ENCODE data around the gene CHRDL2.

Gene CHRDL2

DNA sequence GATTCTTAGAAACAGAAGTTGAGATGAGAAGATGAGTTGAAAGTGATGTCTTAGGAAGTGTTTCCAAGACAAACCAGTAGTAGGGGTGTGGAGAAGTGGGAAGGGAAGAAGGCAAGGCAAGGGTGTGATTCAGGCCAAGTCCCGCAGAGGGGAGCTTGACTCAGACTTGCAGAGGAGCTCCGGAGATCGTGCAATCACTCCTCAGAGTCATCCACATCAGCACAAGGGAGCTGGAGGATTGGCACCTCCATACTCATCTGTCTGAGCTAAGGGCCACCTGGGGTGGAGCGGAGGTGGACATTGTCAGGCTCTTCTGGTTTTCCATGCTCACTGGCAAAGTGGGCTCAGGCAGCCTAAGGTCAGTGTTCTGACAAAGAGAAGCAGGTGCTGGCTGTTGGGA, 44.4 kb downstream of the CHRDL2 start:
- no peak overlapping the region for H2BK12ac ChIP-seq (ENCODE audit: low read length)
- peaks cover 2% of the 10 kb centered on the region for H3K9me3 ChIP-seq (ENCODE audit: insufficient read depth, low read depth, low read length)
- H3K4me2 ChIP-seq (ENCODE audit: low read length) = no peak overlapping the region
- H3K18ac ChIP-seq (ENCODE audit: low read length) = no peak overlapping the region
- H3K14ac ChIP-seq (ENCODE audit: low read length) = no peak overlapping the region
- no peak overlapping the region for H4K91ac ChIP-seq (ENCODE audit: low read depth, low read length)
- peaks cover 7% of the 10 kb centered on the region for H3K27me3 ChIP-seq (ENCODE audit: insufficient read depth, low read length)
- no peak overlapping the region for H3K4me3 ChIP-seq (ENCODE audit: low read depth, low read length)
- no peaks in the 10 kb centered on the region for H3K79me2 ChIP-seq (ENCODE audit: control insufficient read depth, insufficient read depth, low read length, poor library complexity)
- no CpG with 5 or more reads among the region's 4 CpGs for WGBS (ENCODE audit: extremely low coverage, insufficient coverage, insufficient read length)
- no peak overlapping the region for H2AK5ac ChIP-seq (ENCODE audit: low read length)
- no peaks in the 10 kb centered on the region for H3K79me1 ChIP-seq (ENCODE audit: low read length)
- H2BK5ac ChIP-seq (ENCODE audit: low read depth, low read length, poor library complexity) = no peak overlapping the region
- H3K36me3 ChIP-seq (ENCODE audit: control insufficient read depth in 1 of 2, insufficient read depth in 2 of 2, low read length in 2 of 2) = no peaks in the 10 kb centered on the region
- no peak overlapping the region for H3K27ac ChIP-seq (ENCODE audit: low read depth, low read length)
- no peak for DNase-seq
- no peak overlapping the region for H3K4ac ChIP-seq (ENCODE audit: low read depth, low read length)
- no peak overlapping the region for H4K12ac ChIP-seq (ENCODE audit: low read depth, low read length)
- H4K8ac ChIP-seq (ENCODE audit: low read depth, low read length) = no peak overlapping the region
- no peak overlapping the region for H3K9ac ChIP-seq (ENCODE audit: low read length)
- H3K23ac ChIP-seq (ENCODE audit: low read length) = no peak overlapping the region
- H2AFZ ChIP-seq (ENCODE audit: insufficient read depth, low read length, poor library complexity) = no peak overlapping the region
- no peak overlapping the region for H2BK120ac ChIP-seq (ENCODE audit: insufficient read depth, low read length, poor library complexity)
- H3K4me1 ChIP-seq (ENCODE audit: control insufficient read depth in 1 of 2, insufficient read depth in 2 of 2, low read length in 2 of 2) = peaks cover 2 to 11% of the 10 kb centered on the region in 2 experiments

DNA sequence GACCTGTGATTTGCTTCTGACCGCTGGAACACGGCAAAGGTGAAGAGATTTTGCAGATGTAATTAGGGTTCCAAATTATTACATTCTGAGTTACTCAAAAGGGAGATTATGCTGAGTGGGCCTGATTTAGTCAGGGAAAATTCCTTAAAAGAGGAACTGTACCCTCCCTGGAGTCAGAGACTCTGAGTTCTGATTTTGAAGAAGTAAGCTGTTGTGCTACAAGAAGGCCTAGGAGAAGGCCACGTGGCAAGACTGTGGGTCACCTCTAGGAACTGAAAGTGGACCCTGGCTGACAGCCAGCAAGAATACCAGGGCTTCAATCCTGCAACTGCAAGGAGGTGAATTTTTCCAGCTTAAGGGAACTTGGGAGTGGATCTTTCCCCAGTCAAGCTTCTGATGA, 45.3 kb downstream of the CHRDL2 start:
- H3K18ac ChIP-seq (ENCODE audit: low read length) = no peak overlapping the region
- H3K4ac ChIP-seq (ENCODE audit: low read depth, low read length) = no peak overlapping the region
- H3K14ac ChIP-seq (ENCODE audit: low read length) = no peak overlapping the region
- H3K4me3 ChIP-seq (ENCODE audit: low read depth, low read length) = no peak overlapping the region
- no peak overlapping the region for H4K8ac ChIP-seq (ENCODE audit: low read depth, low read length)
- peaks cover 2% of the 10 kb centered on the region for H3K9me3 ChIP-seq (ENCODE audit: insufficient read depth, low read depth, low read length)
- no peaks in the 10 kb centered on the region for H3K36me3 ChIP-seq (ENCODE audit: control insufficient read depth in 1 of 2, insufficient read depth in 2 of 2, low read length in 2 of 2)
- H3K4me1 ChIP-seq (ENCODE audit: control insufficient read depth in 1 of 2, insufficient read depth in 2 of 2, low read length in 2 of 2) = peaks cover 2 to 11% of the 10 kb centered on the region in 2 experiments
- no peak overlapping the region for H3K27ac ChIP-seq (ENCODE audit: low read depth, low read length)
- no peak overlapping the region for H2AFZ ChIP-seq (ENCODE audit: insufficient read depth, low read length, poor library complexity)
- no peak overlapping the region for H3K23ac ChIP-seq (ENCODE audit: low read length)
- no peak overlapping the region for H2BK120ac ChIP-seq (ENCODE audit: insufficient read depth, low read length, poor library complexity)
- H3K27me3 ChIP-seq (ENCODE audit: insufficient read depth, low read length) = peaks cover 7% of the 10 kb centered on the region
- no CpG with 5 or more reads among the region's 3 CpGs for WGBS (ENCODE audit: extremely low coverage, insufficient coverage, insufficient read length)
- no peak overlapping the region for H4K12ac ChIP-seq (ENCODE audit: low read depth, low read length)
- H2AK5ac ChIP-seq (ENCODE audit: low read length) = no peak overlapping the region
- H4K91ac ChIP-seq (ENCODE audit: low read depth, low read length) = no peak overlapping the region
- H2BK12ac ChIP-seq (ENCODE audit: low read length) = no peak overlapping the region
- no peak overlapping the region for H3K9ac ChIP-seq (ENCODE audit: low read length)
- H3K79me1 ChIP-seq (ENCODE audit: low read length) = no peaks in the 10 kb centered on the region
- no peaks in the 10 kb centered on the region for H3K79me2 ChIP-seq (ENCODE audit: control insufficient read depth, insufficient read depth, low read length, poor library complexity)
- peak in 1 of 2 donors; percentile 25 for DNase-seq
- no peak overlapping the region for H2BK5ac ChIP-seq (ENCODE audit: low read depth, low read length, poor library complexity)
- no peak overlapping the region for H3K4me2 ChIP-seq (ENCODE audit: low read length)

DNA sequence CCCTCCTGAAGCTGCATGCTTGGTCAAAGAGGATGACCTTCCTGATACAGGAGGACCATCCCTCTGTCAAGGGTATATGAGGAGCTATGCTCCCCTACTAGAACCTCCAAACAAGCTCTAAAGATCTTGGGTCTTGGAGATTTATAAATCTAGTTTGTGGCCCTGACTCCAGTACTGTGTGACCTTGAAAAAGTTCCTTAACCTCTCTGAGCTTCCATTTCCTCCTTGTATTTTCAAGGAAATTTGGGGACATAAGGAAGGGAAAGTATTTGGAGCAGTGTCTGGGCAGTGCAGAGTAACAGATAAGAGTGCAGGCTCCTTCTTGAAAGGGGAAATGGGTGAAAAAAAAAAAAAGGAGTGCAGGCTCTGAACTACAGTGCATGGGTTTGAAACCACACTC, 45.9 kb downstream of the CHRDL2 start:
- Histone ChIP-seq H2AK5ac (ENCODE audit: low read length) (no peak overlapping the region), H4K12ac (ENCODE audit: low read depth, low read length) (no peak overlapping the region), H2BK120ac (ENCODE audit: insufficient read depth, low read length, poor library complexity) (no peak overlapping the region), H2AFZ (ENCODE audit: insufficient read depth, low read length, poor library complexity) (no peak overlapping the region), H3K9me3 (ENCODE audit: insufficient read depth, low read depth, low read length) (peaks cover 2% of the 10 kb centered on the region), H3K9ac (ENCODE audit: low read length) (no peak overlapping the region), H3K4me2 (ENCODE audit: low read length) (no peak overlapping the region), H3K27ac (ENCODE audit: low read depth, low read length) (no peak overlapping the region), H3K23ac (ENCODE audit: low read length) (no peak overlapping the region), H3K4me1 (ENCODE audit: control insufficient read depth in 1 of 2, insufficient read depth in 2 of 2, low read length in 2 of 2) (peaks cover 2 to 11% of the 10 kb centered on the region in 2 experiments), H3K27me3 (ENCODE audit: insufficient read depth, low read length) (peaks cover 7% of the 10 kb centered on the region), H3K4me3 (ENCODE audit: low read depth, low read length) (no peak overlapping the region), H3K14ac (ENCODE audit: low read length) (no peak overlapping the region), H2BK5ac (ENCODE audit: low read depth, low read length, poor library complexity) (no peak overlapping the region), H4K8ac (ENCODE audit: low read depth, low read length) (no peak overlapping the region), H3K4ac (ENCODE audit: low read depth, low read length) (no peak overlapping the region), H4K91ac (ENCODE audit: low read depth, low read length) (no peak overlapping the region), H2BK12ac (ENCODE audit: low read length) (no peak overlapping the region), H3K79me1 (ENCODE audit: low read length) (no peaks in the 10 kb centered on the region), H3K79me2 (ENCODE audit: control insufficient read depth, insufficient read depth, low read length, poor library complexity) (no peaks in the 10 kb centered on the region), H3K18ac (ENCODE audit: low read length) (no peak overlapping the region), H3K36me3 (ENCODE audit: control insufficient read depth in 1 of 2, insufficient read depth in 2 of 2, low read length in 2 of 2) (no peaks in the 10 kb centered on the region)
- no peak for DNase-seq

DNA sequence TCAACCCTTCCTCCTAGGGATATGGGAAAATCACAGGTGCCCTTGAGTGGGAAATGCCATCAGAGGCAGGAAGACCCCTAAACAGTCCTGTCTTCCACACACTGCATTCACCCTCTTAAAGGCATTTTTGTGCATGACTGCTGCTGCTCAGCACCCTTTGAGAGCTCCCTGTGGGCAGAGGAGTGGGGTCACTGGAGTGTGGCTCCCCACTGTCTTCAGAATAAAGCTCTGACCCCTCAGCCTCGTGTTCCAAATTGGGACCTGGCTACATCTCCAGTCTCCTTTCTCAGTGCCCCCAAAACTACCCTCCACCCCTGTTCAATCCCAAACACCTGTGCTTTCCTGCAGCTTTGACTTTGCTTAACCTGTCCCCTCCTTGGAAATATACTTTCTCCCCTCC, 46.6 kb downstream of the CHRDL2 start:
- H3K14ac ChIP-seq (ENCODE audit: low read length) = no peak overlapping the region
- H3K4me1 ChIP-seq (ENCODE audit: control insufficient read depth in 1 of 2, insufficient read depth in 2 of 2, low read length in 2 of 2) = peaks cover 2 to 11% of the 10 kb centered on the region in 2 experiments
- no peak overlapping the region for H3K9ac ChIP-seq (ENCODE audit: low read length)
- no peak overlapping the region for H3K4me3 ChIP-seq (ENCODE audit: low read depth, low read length)
- H3K9me3 ChIP-seq (ENCODE audit: insufficient read depth, low read depth, low read length) = peaks cover 2% of the 10 kb centered on the region
- no peak overlapping the region for H4K91ac ChIP-seq (ENCODE audit: low read depth, low read length)
- no peaks in the 10 kb centered on the region for H3K79me1 ChIP-seq (ENCODE audit: low read length)
- H4K8ac ChIP-seq (ENCODE audit: low read depth, low read length) = no peak overlapping the region
- H3K27ac ChIP-seq (ENCODE audit: low read depth, low read length) = no peak overlapping the region
- H2BK5ac ChIP-seq (ENCODE audit: low read depth, low read length, poor library complexity) = no peak overlapping the region
- H2BK120ac ChIP-seq (ENCODE audit: insufficient read depth, low read length, poor library complexity) = no peak overlapping the region
- H3K4me2 ChIP-seq (ENCODE audit: low read length) = no peak overlapping the region
- no peak overlapping the region for H4K12ac ChIP-seq (ENCODE audit: low read depth, low read length)
- no peaks in the 10 kb centered on the region for H3K36me3 ChIP-seq (ENCODE audit: control insufficient read depth in 1 of 2, insufficient read depth in 2 of 2, low read length in 2 of 2)
- DNase-seq = no peak
- H3K23ac ChIP-seq (ENCODE audit: low read length) = no peak overlapping the region
- H2AFZ ChIP-seq (ENCODE audit: insufficient read depth, low read length, poor library complexity) = no peak overlapping the region
- H3K27me3 ChIP-seq (ENCODE audit: insufficient read depth, low read length) = peaks cover 7% of the 10 kb centered on the region
- WGBS (ENCODE audit: extremely low coverage, insufficient coverage, insufficient read length) = no CpG with 5 or more reads among the region's 1 CpG
- no peaks in the 10 kb centered on the region for H3K79me2 ChIP-seq (ENCODE audit: control insufficient read depth, insufficient read depth, low read length, poor library complexity)
- no peak overlapping the region for H3K4ac ChIP-seq (ENCODE audit: low read depth, low read length)
- no peak overlapping the region for H2AK5ac ChIP-seq (ENCODE audit: low read length)
- no peak overlapping the region for H3K18ac ChIP-seq (ENCODE audit: low read length)
- no peak overlapping the region for H2BK12ac ChIP-seq (ENCODE audit: low read length)
